Subcutaneous adipose tissue (tissue), 4 donors: Measurements from ENCODE around the gene EPPIN. TPM values are rescaled to one million over a fixed set of nuclear protein-coding genes. Genes with fewer than 3 reads are reported as not detected.

Source experiments
- total RNA-seq, 4 donors: library from RNA; depleted of rRNA; stranded (reverse); fragments of >200 nt; gene quantifications; one replicate each; pipeline ENCODE4 v1.1.0, GENCODE V29; 2016
- TF ChIP-seq, protein P1 (sequence below): fragments of 450-650 bp; IDR thresholded peaks from one replicate; pipeline ENCODE4 v1.5.1; 2016; ENCODE audit warnings: low read depth, mild to moderate bottlenecking, control low read depth, antibody characterized with exemption, moderate library complexity

EPPIN gene
- not detected for total RNA-seq

GRCh38 chr20:45547206-45547770, at the start of gene EPPIN:
EPPIN (minus strand) TSS chr20:45547401; CDS start chr20:45547357, 44 bp downstream.
- TF ChIP-seq, protein P1, sequence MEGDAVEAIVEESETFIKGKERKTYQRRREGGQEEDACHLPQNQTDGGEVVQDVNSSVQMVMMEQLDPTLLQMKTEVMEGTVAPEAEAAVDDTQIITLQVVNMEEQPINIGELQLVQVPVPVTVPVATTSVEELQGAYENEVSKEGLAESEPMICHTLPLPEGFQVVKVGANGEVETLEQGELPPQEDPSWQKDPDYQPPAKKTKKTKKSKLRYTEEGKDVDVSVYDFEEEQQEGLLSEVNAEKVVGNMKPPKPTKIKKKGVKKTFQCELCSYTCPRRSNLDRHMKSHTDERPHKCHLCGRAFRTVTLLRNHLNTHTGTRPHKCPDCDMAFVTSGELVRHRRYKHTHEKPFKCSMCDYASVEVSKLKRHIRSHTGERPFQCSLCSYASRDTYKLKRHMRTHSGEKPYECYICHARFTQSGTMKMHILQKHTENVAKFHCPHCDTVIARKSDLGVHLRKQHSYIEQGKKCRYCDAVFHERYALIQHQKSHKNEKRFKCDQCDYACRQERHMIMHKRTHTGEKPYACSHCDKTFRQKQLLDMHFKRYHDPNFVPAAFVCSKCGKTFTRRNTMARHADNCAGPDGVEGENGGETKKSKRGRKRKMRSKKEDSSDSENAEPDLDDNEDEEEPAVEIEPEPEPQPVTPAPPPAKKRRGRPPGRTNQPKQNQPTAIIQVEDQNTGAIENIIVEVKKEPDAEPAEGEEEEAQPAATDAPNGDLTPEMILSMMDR = no peak

- TF ChIP-seq, protein P1 = no peak
Measured at GRCh38 chr20:45595235-45595634, 48.0 kb upstream of the EPPIN start.

DNA sequence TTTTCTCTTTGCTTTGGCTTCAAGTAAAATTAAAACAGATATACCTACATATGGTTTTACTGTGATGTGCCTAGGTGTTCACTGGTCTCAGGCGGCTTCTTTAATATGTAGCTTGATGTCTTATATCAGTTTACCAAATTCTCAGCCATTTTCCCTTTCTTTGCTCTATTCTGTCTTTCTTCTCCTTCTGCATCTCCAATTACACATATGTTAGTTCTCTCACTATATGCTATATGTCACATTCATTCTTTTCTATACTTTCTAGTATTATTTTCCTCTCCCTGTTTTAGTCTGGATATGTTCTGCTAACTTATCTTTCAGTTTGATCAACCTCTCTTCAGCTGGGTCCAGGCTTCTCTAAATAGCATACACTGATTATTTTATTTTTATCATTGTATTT, 46.3 kb upstream of the EPPIN start:
- TF ChIP-seq, protein P1 = no peak

DNA sequence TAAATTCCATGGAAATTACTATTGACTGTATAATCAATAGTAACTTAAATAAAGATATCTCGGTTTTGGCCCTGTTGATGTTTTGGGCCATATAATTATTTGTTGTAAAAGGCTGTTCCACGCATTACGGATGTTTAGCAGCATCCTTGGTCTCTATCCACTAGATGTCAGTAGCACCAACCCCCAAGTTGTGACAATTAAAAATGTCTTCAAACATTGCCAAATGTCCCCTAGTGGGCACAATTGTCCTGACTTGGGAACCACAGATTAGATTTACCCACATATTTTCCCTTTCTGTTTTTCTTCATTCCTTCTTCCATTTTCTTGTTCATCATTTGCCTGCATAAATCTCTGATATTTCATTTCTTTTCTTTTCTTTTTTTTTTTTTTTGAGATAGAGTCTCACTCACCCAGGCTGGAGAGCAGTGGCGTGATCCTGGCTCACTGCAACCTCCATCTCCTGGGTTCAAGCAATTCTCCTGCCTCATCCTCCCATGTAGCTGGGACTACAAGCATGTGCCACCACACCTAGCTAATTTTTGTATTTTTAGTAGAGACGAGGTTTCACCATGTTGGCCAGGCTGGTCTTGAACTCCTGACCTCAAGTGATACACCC, 45.5 kb upstream of the EPPIN start:
- TF ChIP-seq, protein P1 = no peak

DNA sequence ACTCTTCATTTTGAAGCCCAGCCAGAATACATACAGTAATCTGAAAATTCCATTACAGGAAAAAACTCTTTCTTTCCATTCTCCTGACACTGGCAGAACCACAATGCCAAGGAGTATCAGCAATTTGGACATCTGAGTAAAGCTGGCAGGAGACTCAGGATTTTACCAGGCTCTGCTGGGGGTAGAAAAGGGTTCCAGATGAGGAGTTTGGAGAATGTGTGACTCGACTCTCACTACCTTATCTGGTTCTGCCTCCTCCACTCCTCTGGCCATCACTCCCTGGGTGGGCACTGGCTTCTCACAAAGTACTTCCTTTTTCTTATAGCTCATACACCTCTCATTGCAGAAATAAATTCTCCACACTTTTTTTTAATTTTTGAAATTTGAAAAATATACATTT, 42.5 kb upstream of the EPPIN start:
- TF ChIP-seq, protein P1 = no peak

DNA sequence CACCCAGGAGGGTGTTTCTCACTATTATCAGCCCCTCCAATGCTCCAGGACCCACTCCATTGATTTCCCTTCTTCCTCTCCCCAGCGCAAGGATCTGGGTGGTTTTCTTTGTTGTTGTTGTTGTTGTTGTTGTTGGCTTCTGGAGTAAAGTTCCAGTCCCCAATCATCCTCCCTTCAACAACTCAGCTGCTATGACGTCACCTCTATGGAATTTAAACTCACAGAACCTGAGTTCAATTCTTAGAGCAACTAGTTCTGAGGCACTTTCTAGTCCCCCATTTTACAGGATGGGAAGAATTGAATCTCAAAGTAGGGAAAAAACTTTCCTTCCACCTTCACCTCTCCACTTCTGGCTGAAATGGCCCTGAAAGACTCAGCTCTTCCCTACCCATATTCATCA, 41.6 kb upstream of the EPPIN start:
- TF ChIP-seq, protein P1 = no peak

DNA sequence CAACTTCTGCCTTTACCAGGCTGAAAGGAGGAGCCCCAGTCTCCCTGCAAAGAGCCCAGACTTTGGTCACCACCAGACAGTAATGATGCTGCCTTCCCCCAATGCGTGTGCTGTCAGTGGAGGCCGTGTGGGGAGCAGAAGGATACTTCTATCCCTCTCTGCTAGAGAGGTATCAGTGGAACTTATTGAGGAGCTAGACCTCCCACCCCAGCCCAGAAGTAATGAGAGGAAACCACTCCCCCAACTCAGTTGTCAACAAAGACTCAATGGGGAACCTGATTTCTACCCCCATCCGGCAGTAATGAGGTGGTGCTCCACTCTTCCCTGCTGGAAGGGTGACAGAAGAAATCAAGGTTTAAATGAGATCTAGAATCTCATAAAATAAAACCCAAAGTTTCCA, 36.3 kb upstream of the EPPIN start:
- TF ChIP-seq, protein P1 = no peak
